Posterior vena cava (tissue), 2 donors: Measurements from ENCODE around the gene GRM1. TPM values are rescaled to one million over a fixed set of nuclear protein-coding genes. Genes with fewer than 3 reads are reported as not detected.

ENCODE experiments used
- DNase-seq: peaks from one replicate; pipeline ENCODE4 v3.0.0-alpha.2; 2020; ENCODE audit warnings: low spot score
- intact Hi-C, 2 donors: fragments of 100-400 bp; cut with DNase I; formaldehyde crosslinking; loops; one replicate each; pipeline versions ENCODE4 v1.14.1 to v1.14.2; 2022 to 2023
- total RNA-seq, 2 donors: library from RNA; stranded (reverse); fragmentation: NEBNext Ultra II Directional; extraction: Animal tissue kit (Norgen Biotek cat#: 25700); gene quantifications; one replicate each; pipeline ENCODE4 v1.2.1, GENCODE V29; 2021
- donor health status: DM: yes; HTN: yes; CAD: no.
- donor health status: DM: yes; HTN: yes; CAD: no.

GRM1 gene
- total RNA-seq, 2 donors from 2014 or later, result 0.05 TPM; not detected in 1

GRCh38 chr6:146092961-146093686, 64.3 kb downstream of the GRM1 start:
- intact Hi-C loops, result no loop called here
- DNase-seq, result no peak

GRCh38 chr6:146095481-146095880, 66.6 kb downstream of the GRM1 start:
- DNase-seq, result no peak
- intact Hi-C loops, result no loop called here

DNA sequence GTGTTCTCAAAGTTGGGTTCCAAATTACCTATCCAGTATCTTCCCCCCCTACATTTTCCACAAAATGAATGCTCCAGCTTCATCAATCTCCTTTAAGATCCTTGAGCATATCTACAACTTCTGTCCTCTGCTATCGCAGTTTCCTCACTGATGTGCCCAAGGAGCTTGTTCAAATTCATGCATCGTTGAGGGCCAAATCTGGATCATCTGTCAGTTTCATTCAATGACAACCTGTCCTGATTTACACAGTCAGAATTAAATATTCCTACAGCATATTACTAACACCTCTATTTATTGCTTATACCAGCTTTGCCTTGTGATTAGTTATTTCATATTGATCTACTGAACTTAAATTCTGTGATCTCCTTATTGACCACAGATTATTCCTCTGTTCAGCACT, 68.7 kb downstream of the GRM1 start:
- intact Hi-C loops, result no loop called here
- no peak for DNase-seq

DNA sequence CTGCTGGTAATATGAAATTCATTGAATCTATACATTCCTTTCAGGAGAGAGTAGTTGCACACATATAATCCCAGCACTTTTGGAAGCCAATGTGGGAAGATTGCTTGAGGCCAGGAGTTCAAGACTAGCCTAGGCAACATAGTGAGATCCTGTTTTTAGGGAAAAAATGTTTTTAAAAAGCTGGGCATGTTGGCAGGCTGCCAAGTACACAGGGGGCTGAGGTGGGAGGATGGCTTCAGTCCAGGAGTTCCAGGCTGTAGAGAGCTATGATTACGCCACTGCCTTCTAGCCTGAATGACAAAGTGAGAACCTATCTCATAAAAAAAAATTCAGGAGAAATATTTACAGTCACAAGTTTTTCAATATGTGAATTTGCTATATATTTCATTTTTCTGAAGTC, 71.9 kb downstream of the GRM1 start:
- DNase-seq, result no peak
- intact Hi-C loops, result no loop called here

DNA sequence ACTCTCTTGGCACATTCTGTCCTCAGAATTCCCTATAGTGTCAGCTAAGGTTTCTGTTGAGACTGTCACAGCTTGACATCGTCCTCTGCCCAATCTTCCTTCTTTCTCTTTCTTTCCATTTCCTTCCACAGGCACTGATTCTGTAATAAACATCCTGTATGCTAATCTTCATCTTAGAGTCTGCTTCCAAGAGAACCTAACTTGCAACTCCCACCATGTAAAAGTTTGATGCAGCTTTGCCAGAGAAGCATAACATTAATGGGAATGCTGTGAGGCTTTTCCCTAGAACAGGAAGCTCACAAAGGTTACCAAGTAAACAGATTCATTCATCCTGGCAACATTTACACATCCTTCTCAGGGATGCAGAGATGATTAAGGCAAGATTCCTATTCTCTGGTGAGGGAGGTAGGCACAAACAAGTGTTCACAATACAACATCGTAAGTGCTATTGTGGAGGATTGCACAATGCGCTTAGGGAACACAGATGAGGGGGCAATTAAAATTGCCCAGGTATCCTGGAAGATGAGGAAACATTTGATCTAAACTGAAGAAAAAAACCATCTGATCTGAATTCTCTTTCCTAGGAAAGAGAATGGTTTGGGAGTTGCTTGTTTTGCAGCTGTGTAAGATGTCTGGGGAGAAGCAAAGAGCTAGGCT, 74.7 kb downstream of the GRM1 start:
- intact Hi-C loops, result no loop called here

GRCh38 chr6:146106532-146106931, 77.7 kb downstream of the GRM1 start:
- no peak for DNase-seq
- intact Hi-C loops, result no loop called here

More for the DNA sequence above, 74.7 kb downstream of the GRM1 start:
- DNase-seq, result no peak

GRCh38 chr6:146110990-146111389, 82.1 kb downstream of the GRM1 start:
- intact Hi-C loops, result no loop called here
- no peak for DNase-seq

DNA sequence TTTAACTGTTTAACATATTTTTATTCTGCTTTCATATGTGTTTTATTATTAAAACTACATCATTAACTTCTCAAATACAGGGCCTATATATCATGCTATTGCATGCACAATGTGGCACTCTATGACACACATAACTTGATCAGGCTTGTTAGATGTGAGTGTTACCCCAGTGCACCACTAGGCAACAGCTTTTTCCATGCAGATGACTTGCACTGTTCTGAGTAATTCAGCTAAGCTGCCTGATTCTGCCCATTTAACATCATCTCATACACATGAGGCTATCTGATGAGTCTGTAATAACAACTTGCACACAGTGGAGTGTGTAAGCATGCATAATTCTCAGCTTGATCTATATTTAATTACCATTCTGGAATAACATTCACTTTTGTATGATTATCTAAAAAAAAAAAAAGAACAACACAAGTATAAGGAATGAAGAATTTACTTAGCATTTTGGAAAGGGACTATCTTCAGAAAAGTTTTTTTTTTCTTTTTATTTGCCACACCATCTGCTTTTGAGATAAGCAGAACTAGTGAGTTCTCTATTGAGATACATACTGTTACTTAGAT, 83.1 kb downstream of the GRM1 start:
- no peak for DNase-seq
- intact Hi-C loops, result no loop called here

DNA sequence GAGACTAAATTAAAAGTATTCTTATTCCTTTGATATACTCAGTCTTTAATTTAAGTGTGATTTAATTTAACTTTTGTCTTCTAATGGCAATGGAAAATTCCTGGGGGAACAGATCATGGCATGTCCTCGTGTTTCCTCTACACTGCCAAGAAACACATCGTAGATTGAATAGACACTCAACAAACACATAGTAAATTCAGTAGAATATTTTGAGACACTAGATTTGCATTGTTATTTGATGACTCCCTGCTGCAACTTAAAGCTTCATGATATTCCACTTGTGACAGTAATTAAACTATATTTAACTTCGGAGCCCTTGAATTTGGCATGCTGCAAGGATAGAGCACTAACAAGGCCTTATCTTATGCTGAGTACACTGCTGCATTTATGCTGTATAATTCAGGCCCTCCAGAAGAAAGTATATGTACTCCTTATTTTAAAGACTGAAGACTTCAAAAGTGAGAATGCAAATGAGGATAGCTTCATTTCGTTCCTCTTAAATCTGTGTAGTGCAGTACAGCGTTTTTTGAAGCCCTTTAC, 84.3 kb downstream of the GRM1 start:
- intact Hi-C loops, result no loop called here
- no peak for DNase-seq

DNA sequence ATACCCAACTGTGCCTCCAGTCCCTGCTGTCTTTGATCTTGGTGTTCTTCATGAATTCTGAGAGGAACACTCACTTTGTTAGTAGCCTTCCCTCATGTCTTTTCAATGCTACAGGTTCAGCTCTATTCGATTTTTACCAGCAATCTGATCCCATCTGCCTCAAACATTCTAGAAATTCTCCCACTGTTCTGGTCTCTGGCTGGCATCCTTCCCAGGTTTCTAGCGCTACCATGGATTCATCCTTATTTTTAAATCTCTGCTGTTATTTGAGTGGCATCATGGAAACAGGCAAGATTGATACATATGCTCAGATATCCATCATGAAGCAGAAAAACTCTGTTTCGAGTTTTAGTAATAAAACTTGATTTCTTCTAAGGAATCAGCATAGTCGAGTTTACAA, 94.8 kb downstream of the GRM1 start:
- intact Hi-C loops, result no loop called here
- no peak for DNase-seq

GRCh38 chr6:146127447-146128215, 98.8 kb downstream of the GRM1 start:
- no peak for DNase-seq
- intact Hi-C loops, result no loop called here

DNA sequence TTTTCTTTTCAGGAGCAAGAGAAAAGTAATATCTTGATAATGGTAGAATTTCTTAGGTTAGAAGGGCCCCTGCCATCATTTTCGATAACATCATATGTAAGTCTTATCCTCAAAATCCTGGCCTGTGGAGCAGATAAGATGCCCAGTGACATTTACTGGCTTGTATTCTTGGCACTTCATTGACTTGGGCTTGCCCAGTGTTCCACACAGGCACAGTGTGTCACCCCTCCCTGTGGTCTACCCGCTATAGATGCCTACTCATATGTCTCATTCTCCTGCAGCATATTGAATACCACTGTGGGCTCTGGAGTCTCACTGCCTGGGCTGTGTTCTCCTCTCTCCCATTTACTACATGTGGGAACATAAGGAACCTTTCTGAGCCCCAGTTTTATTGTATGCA, 105.0 kb downstream of the GRM1 start:
- no peak for DNase-seq
- intact Hi-C loops, result no loop called here

DNA sequence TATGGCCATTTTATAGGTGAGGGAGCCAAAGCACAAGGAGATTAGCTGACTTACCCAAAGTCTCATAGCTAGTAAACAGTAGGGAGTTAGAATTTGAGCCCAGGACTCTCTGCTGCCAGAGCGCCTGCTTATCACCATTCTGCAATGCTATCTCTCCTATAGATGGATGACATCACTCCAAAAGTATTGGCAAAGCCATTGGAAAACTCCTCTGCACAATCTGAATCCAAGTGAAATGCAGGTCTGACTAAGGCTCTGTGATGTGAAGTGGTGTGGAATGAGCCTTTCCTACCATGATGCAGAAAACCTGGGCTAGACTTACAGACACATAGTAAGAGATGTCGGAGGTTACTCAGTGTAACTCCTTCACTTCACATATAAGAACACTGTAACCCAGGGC, 106.3 kb downstream of the GRM1 start:
- DNase-seq, result no peak
- intact Hi-C loops, result no loop called here

GRCh38 chr6:146146836-146147235, 118.0 kb downstream of the GRM1 start:
- no peak for DNase-seq
- intact Hi-C loops, result no loop called here

DNA sequence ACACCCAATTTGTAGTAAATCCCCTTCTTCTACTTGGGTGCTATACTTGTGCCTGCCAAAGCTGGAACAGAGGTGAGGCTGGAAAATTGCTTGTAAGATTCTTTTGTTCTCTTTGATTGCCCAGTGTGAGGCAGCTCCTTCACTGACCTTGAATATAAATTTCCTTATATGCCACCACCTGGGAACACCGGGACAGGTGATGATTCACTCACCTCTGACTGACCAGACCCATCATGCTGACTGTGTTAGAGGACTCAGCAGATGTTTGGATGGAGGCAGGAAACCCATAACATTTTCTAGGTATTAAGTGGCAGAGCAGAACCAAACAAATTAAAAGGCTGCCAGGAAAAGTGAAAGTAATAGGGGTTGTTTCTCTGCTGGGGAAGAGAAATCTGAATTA, 120.9 kb downstream of the GRM1 start:
- intact Hi-C loops, result no loop called here
- DNase-seq, result no peak

DNA sequence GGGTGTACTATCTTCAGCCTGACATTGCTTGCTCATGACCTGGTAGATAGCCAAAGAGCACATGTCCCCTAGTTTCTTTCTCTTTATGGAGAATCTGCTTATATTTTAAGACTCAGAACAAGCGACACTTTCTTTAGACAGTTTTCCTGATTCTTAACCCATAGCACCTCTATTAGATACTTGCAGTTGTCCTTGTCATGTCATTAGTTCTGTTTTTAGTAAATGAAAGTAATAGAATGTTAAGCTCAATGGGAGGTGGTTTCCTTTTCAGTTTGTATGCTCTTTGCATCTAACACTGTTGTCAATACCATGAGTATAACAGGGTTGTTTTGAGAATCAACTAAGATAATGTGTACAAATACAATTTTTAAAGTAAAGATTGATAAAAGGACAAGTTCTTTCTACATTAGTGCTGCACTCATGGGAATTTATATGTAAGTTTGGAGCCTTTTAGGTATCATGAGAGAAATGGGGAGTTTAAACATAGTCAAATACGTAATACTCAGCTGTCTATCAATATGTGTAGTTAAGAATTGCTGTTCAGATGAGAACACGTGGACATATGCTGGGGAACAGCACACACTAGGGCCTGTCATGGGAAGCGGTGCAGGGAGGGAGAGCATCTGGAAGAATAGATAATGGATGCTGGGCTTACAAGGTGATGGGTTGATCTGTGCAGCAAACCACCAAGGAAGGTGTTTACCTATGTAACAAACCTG, 124.3 kb downstream of the GRM1 start:
- intact Hi-C loops, result no loop called here
- no peak for DNase-seq

DNA sequence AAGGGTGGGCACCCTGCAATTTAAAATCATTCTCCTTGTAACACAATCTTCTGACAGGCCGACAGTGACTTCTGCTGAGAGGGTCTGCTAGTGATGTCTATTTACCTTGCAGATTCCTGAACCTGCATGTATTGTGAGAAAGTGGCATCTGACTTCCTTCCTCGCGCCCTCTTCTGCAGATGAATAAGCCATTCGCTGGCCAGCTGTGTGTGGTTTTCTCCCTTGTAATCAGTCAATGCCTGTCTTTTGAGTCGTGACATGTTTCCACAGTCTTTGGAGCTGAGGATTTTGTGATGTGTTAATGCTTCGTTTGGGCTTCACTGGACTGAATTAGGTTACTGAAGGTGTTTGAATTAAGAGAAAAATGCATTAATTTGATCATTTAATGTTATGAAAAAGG, 125.3 kb downstream of the GRM1 start:
- no peak for DNase-seq
- intact Hi-C loops, result no loop called here

GRCh38 chr6:146161664-146162063, 132.8 kb downstream of the GRM1 start:
- intact Hi-C loops, result no loop called here
- DNase-seq, result no peak

- DNase-seq, result no peak
- intact Hi-C loops, result no loop called here
Observed at GRCh38 chr6:146169872-146170271, 141.0 kb downstream of the GRM1 start.
